DND-41 (cell line): Measurements from ENCODE around the gene SLC24A3.

Experiments
- CTCF ChIP-seq: IDR thresholded peaks from 2 replicates; pipeline ENCODE4 v1.5.1; 2012; ENCODE audit warnings: borderline replicate concordance, low read length, moderate library complexity, mild to moderate bottlenecking; ENCODE audit not compliant: poor library complexity, severe bottlenecking; ENCODE audit errors: extremely low read depth
- EZH2 ChIP-seq: IDR thresholded peaks from 3 replicates; pipeline ENCODE4 v1.6.1; 2012; ENCODE audit warnings: borderline replicate concordance, low read depth, mild to moderate bottlenecking, moderate library complexity, low read length, inconsistent platforms; ENCODE audit not compliant: severe bottlenecking

GRCh38 chr20:19679900-19680495 is 467.6 kb downstream of the SLC24A3 start:
- TF ChIP-seq CTCF (no peak), EZH2 (no peak)
